Sigmoid colon (tissue), 7 donors: ENCODE data around the gene LPCAT3. TPM values are rescaled to one million over a fixed set of nuclear protein-coding genes. Genes with fewer than 3 reads are reported as not detected.
"Not testable (repeated sequence)": the region's sequence is repeated elsewhere in the genome, so short reads cannot be mapped to it uniquely, and the experiment has no call there.

Experiments used
- DNase-seq: peaks from one replicate; pipeline ENCODE4 v3.0.0-alpha.2; 2019
- H3K27ac ChIP-seq, 4 donors: fragments of 200-600 bp; sonication (generic); one replicate each; pipeline ENCODE4 v1.5.1; 2016 to 2019; ENCODE audit warnings: mild to moderate bottlenecking in 1 of 4
- H3K27me3 ChIP-seq, 3 donors: fragments of 200-600 bp; sonication (generic); one replicate each; pipeline ENCODE4 v1.5.1; 2019; ENCODE audit warnings: mild to moderate bottlenecking in 1 of 3
- H3K36me3 ChIP-seq, 4 donors: fragments of 200-600 bp; sonication (generic); one replicate each; pipeline ENCODE4 v1.5.1; 2016 to 2019
- H3K4me1 ChIP-seq, 4 donors: fragments of 200-600 bp; sonication (generic); one replicate each; pipeline ENCODE4 v1.5.1; 2017 to 2019
- H3K4me3 ChIP-seq, 4 donors: fragments of 200-600 bp; sonication (generic); one replicate each; pipeline ENCODE4 v1.5.1; 2017 to 2019; ENCODE audit warnings: mild to moderate bottlenecking in 2 of 4, moderate library complexity in 1 of 4
- H3K9me3 ChIP-seq, 4 donors: fragments of 200-600 bp in 3 of 4; sonication (generic) in 3 of 4; one replicate each; pipeline versions ENCODE4 v1.5.1 to v1.6.1; 2013 to 2019
- CTCF ChIP-seq, 4 experiments: fragments of 450-650 bp in 3 of 4; fragments of 200-600 bp in 1 of 4; IDR thresholded peaks; one replicate each; pipeline ENCODE4 v1.5.1; 2016 to 2019; ENCODE audit warnings: antibody characterized with exemption in 4 of 4, mild to moderate bottlenecking in 3 of 4, moderate library complexity in 2 of 4
- EP300 ChIP-seq, 4 donors: sonication (generic); formaldehyde crosslinking; IDR thresholded peaks; one replicate each; pipeline ENCODE4 v1.6.1; 2017; ENCODE audit warnings: antibody characterized with exemption in 4 of 4
- POLR2A ChIP-seq, 2 donors: fragments of 450-650 bp; IDR thresholded peaks; one replicate each; pipeline ENCODE4 v1.6.1; 2016; ENCODE audit warnings: antibody characterized with exemption in 2 of 2, mild to moderate bottlenecking in 2 of 2, moderate library complexity in 2 of 2
- POLR2AphosphoS5 ChIP-seq, 4 donors: sonication (generic); formaldehyde crosslinking; IDR thresholded peaks; one replicate each; pipeline ENCODE4 v1.6.1; 2017; ENCODE audit warnings: antibody characterized with exemption in 4 of 4
- WGBS, 2 donors: extraction: QIAGEN DNeasy Blood & Tissue Kit; methylation state at CpG; one replicate each; pipeline ENCODE4 v1.1.7; 2013; 5-methylcytosine and 5-hydroxymethylcytosine counted together
- intact Hi-C: fragments of 100-400 bp; cut with DNase I; formaldehyde crosslinking; loops from one replicate; pipeline ENCODE4 v1.15.1; 2023
- polyA plus RNA-seq, 3 donors: library from polyadenylated mRNA; stranded (reverse); fragments of 200-250 nt; gene quantifications; one replicate each; pipeline ENCODE4 v1.2.3, GENCODE V29; 2013
- total RNA-seq, 4 donors: library from RNA; depleted of rRNA; stranded (reverse); fragments of >200 nt; gene quantifications; one replicate each; pipeline ENCODE4 v1.1.0, GENCODE V29; 2016
- donor health status: healthy with polysubstance abuse.
- donor health status: Bipolar disorder and iron deficiency.
- donor health status: healthy.

Gene LPCAT3
- total and polyA plus RNA-seq, 7 donors: 7.8 to 47.9 (median 25.3) TPM

- no peak overlapping the region for H3K4me3 ChIP-seq
- DNase-seq: no peak
- no peaks in the 10 kb centered on the region for H3K27me3 ChIP-seq
- peaks cover 0 to 4% (median 0%) of the 10 kb centered on the region in 4 donors for H3K4me1 ChIP-seq
- intact Hi-C loops: no loop called here
- no peaks in the 10 kb centered on the region for H3K36me3 ChIP-seq
- 93% methylated on average over 22 of the region's 22 CpGs for WGBS, 2 donors
- H3K27ac ChIP-seq: no peak overlapping the region
- no peaks in the 10 kb centered on the region for H3K9me3 ChIP-seq
- TF ChIP-seq POLR2A (IDR thresholded peaks at IDR 0.05) (no peak), POLR2AphosphoS5 (IDR thresholded peaks at IDR 0.05) (no peak), EP300 (IDR thresholded peaks at IDR 0.05) (no peak), CTCF (IDR thresholded peaks at IDR 0.05) (no peak)
Measured at GRCh38 chr12:7038591-7038990, 20.3 kb upstream of the LPCAT3 start.

- DNase-seq, H3K4me3 ChIP-seq, H3K9me3 ChIP-seq, H3K27ac ChIP-seq, intact Hi-C loops, H3K4me1 ChIP-seq, H3K36me3 ChIP-seq, H3K27me3 ChIP-seq: not testable (repeated sequence)
- 95 to 97% methylated on average over 32 of the region's 32 CpGs for WGBS, 2 donors
Measured at GRCh38 chr12:7037411-7037810, 19.1 kb upstream of the LPCAT3 start.

GRCh38 chr12:7035463-7035862 lies 17.2 kb upstream of the LPCAT3 start:
- no peak for DNase-seq
- H3K36me3 ChIP-seq: no peaks in the 10 kb centered on the region
- no peak overlapping the region for H3K4me3 ChIP-seq
- TF ChIP-seq CTCF (IDR thresholded peaks at IDR 0.05) (no peak), POLR2A (IDR thresholded peaks at IDR 0.05) (no peak), EP300 (IDR thresholded peaks at IDR 0.05) (no peak), POLR2AphosphoS5 (IDR thresholded peaks at IDR 0.05) (no peak)
- H3K27ac ChIP-seq: no peak overlapping the region
- 68 to 75% methylated on average over 2 of the region's 2 CpGs for WGBS, 2 donors
- no peaks in the 10 kb centered on the region for H3K9me3 ChIP-seq
- H3K4me1 ChIP-seq: no peaks in the 10 kb centered on the region
- intact Hi-C loops: no loop called here
- no peaks in the 10 kb centered on the region for H3K27me3 ChIP-seq

- no peak for DNase-seq
- no peak overlapping the region for H3K4me3 ChIP-seq
- H3K36me3 ChIP-seq: no peaks in the 10 kb centered on the region
- TF ChIP-seq CTCF (IDR thresholded peaks at IDR 0.05) (no peak), POLR2A (IDR thresholded peaks at IDR 0.05) (no peak)
- no peaks in the 10 kb centered on the region for H3K4me1 ChIP-seq
- no peaks in the 10 kb centered on the region for H3K9me3 ChIP-seq
- no peaks in the 10 kb centered on the region for H3K27me3 ChIP-seq
- H3K27ac ChIP-seq: no peak overlapping the region
- intact Hi-C loops: no loop called here
- 88 to 98% methylated on average over 1 of the region's 1 CpG for WGBS, 2 donors
Measured at GRCh38 chr12:7034464-7034863, 16.2 kb upstream of the LPCAT3 start.

- 86 to 87% methylated on average over 2 of the region's 2 CpGs for WGBS, 2 donors
- Histone ChIP-seq H3K36me3 (no peaks in the 10 kb centered on the region), H3K4me1 (no peaks in the 10 kb centered on the region), H3K9me3 (no peaks in the 10 kb centered on the region), H3K4me3 (no peak overlapping the region), H3K27me3 (no peaks in the 10 kb centered on the region), H3K27ac (no peak overlapping the region)
- intact Hi-C loops: no loop called here
- DNase-seq: no peak
- no peak for TF ChIP-seq CTCF (IDR thresholded peaks at IDR 0.05)
- TF ChIP-seq EP300 (IDR thresholded peaks at IDR 0.05): no peak
- no peak for TF ChIP-seq POLR2A (IDR thresholded peaks at IDR 0.05)
- TF ChIP-seq POLR2AphosphoS5 (IDR thresholded peaks at IDR 0.05): no peak
Measured at GRCh38 chr12:7032990-7033389, 14.7 kb upstream of the LPCAT3 start.
